SK-N-SH (cell line): ENCODE data around the gene CHRM5.

Experiments used
- EP300 ChIP-seq, 2 experiments: IDR thresholded peaks; 2 replicates each; pipeline versions ENCODE4 v1.4.0 to v1.6.1; 2012; ENCODE audit warnings: borderline replicate concordance in 1 of 2, low read depth in 1 of 2, low read length in 1 of 2
- EZH2phosphoT487 ChIP-seq: fragments of 200-600 bp; sonication (generic); IDR thresholded peaks from 2 replicates; pipeline ENCODE4 v1.6.1; 2017; ENCODE audit warnings: low read depth, mixed run types, mild to moderate bottlenecking, antibody characterized with exemption, moderate library complexity, borderline replicate concordance
- GABPA ChIP-seq: IDR thresholded peaks from 2 replicates; pipeline ENCODE4 v1.4.0; 2012; ENCODE audit warnings: low read depth, mild to moderate bottlenecking
- MAX ChIP-seq: IDR thresholded peaks from 2 replicates; pipeline ENCODE4 v1.4.0; 2012; ENCODE audit warnings: low read depth
- SMC3 ChIP-seq: IDR thresholded peaks from 2 replicates; pipeline ENCODE4 v1.6.1; 2012; ENCODE audit warnings: low read depth, low read length, improper control_type of control experiment
- TCF12 ChIP-seq: IDR thresholded peaks from 2 replicates; pipeline ENCODE4 v1.4.0; 2012
- TF ChIP-seq, protein P1 (sequence below): fragments of 200-600 bp; sonication (generic); IDR thresholded peaks from 2 replicates; pipeline ENCODE4 v1.6.1; 2017; ENCODE audit warnings: antibody characterized with exemption, mild to moderate bottlenecking, moderate library complexity
- TF ChIP-seq, protein P2 (sequence below): fragments of 150-350 bp; IDR thresholded peaks from 2 replicates; pipeline ENCODE4 v1.6.1; 2016; ENCODE audit warnings: mild to moderate bottlenecking, low read depth, low read length

- no peak for TF ChIP-seq EZH2phosphoT487
- TF ChIP-seq, protein P1, sequence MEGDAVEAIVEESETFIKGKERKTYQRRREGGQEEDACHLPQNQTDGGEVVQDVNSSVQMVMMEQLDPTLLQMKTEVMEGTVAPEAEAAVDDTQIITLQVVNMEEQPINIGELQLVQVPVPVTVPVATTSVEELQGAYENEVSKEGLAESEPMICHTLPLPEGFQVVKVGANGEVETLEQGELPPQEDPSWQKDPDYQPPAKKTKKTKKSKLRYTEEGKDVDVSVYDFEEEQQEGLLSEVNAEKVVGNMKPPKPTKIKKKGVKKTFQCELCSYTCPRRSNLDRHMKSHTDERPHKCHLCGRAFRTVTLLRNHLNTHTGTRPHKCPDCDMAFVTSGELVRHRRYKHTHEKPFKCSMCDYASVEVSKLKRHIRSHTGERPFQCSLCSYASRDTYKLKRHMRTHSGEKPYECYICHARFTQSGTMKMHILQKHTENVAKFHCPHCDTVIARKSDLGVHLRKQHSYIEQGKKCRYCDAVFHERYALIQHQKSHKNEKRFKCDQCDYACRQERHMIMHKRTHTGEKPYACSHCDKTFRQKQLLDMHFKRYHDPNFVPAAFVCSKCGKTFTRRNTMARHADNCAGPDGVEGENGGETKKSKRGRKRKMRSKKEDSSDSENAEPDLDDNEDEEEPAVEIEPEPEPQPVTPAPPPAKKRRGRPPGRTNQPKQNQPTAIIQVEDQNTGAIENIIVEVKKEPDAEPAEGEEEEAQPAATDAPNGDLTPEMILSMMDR, result no peak
- no peak for TF ChIP-seq TCF12
- TF ChIP-seq SMC3, result no peak
- no peak for TF ChIP-seq EP300 (IDR thresholded peaks at IDR 0.05; ENCODE audit: borderline replicate concordance in 1 of 2, low read depth in 1 of 2, low read length in 1 of 2)
- TF ChIP-seq MAX, result no peak
- TF ChIP-seq GABPA, result no peak
- TF ChIP-seq, protein P2, sequence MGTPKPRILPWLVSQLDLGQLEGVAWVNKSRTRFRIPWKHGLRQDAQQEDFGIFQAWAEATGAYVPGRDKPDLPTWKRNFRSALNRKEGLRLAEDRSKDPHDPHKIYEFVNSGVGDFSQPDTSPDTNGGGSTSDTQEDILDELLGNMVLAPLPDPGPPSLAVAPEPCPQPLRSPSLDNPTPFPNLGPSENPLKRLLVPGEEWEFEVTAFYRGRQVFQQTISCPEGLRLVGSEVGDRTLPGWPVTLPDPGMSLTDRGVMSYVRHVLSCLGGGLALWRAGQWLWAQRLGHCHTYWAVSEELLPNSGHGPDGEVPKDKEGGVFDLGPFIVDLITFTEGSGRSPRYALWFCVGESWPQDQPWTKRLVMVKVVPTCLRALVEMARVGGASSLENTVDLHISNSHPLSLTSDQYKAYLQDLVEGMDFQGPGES, result no peak
These were observed 139.0 kb downstream of the CHRM5 start for GRCh38 chr15:34107315-34107714.
